Right lung (tissue), 5 donors: ENCODE data around the gene ERCC1. TPM values are rescaled to one million over a fixed set of nuclear protein-coding genes. Genes with fewer than 3 reads are reported as not detected.

Experiments
- DNase-seq, 2 donors: peaks; one replicate each; pipeline ENCODE4 v3.0.0-alpha.2; 2013
- polyA plus RNA-seq, 5 donors: library from polyadenylated mRNA; unstranded; fragments of 120-200 nt; gene quantifications; one replicate each; pipeline versions ENCODE4 v1.2.1 to v1.2.3, GENCODE V29; 2013; ENCODE audit warnings: inconsistent platforms in 1 of 5, low replicate concordance in 1 of 5; ENCODE audit not compliant: insufficient read length in 5 of 5, insufficient read depth in 1 of 5

Gene ERCC1
- polyA plus RNA-seq, 5 donors = 77.2 to 123 (median 93.4) TPM

- peak; percentile 83 to 84 for DNase-seq
Observed at GRCh38 chr19:45406226-45407090, 17.3 kb downstream of the ERCC1 start, which contains the start of gene POLR1G. POLR1G (plus strand) TSS chr19:45406644; CDS start chr19:45406697, 53 bp downstream.

- DNase-seq = peak; percentile 79 to 81
Observed at GRCh38 chr19:45405435-45406225, 18.1 kb downstream of the ERCC1 start.

- DNase-seq = peak; percentile 59 to 68
Observed at GRCh38 chr19:45404557-45405434, 18.9 kb downstream of the ERCC1 start, which contains the start of gene PPP1R13L. PPP1R13L (minus strand) TSS chr19:45405069; CDS start chr19:45398318, 6,751 bp downstream.

GRCh38 chr19:45403781-45404556 lies 19.7 kb downstream of the ERCC1 start:
- DNase-seq = no peak

- no peak for DNase-seq
Observed at GRCh38 chr19:45403272-45403671, 20.4 kb downstream of the ERCC1 start.

- no peak for DNase-seq
Observed at GRCh38 chr19:45402298-45403061, 21.2 kb downstream of the ERCC1 start.

GRCh38 chr19:45401815-45402214 lies 21.9 kb downstream of the ERCC1 start:
- DNase-seq = no peak

GRCh38 chr19:45400192-45400591 lies 23.5 kb downstream of the ERCC1 start:
- DNase-seq = no peak

- no peak for DNase-seq
Observed at GRCh38 chr19:45395821-45396617, 27.7 kb downstream of the ERCC1 start.

GRCh38 chr19:45391871-45392665 lies 31.6 kb downstream of the ERCC1 start:
- no peak for DNase-seq

GRCh38 chr19:45391346-45391745 lies 32.4 kb downstream of the ERCC1 start:
- DNase-seq = no peak

GRCh38 chr19:45385392-45386221 lies 38.1 kb downstream of the ERCC1 start:
- no peak for DNase-seq

GRCh38 chr19:45382426-45382825 lies 41.3 kb downstream of the ERCC1 start:
- no peak for DNase-seq

- no peak for DNase-seq
Observed at GRCh38 chr19:45380107-45380506, 43.6 kb downstream of the ERCC1 start.

GRCh38 chr19:45376045-45376724 lies 47.5 kb downstream of the ERCC1 start:
- no peak for DNase-seq

- DNase-seq = peak; percentile 99
Observed at GRCh38 chr19:45370410-45371204, 53.1 kb downstream of the ERCC1 start, which contains the start of gene ERCC2. ERCC2 (minus strand) TSS chr19:45370573; CDS start chr19:45370540, 33 bp downstream.
